HepG2 (cell line): Measurements from ENCODE around the gene ZNF865. TPM values are rescaled to one million over a fixed set of nuclear protein-coding genes. Genes with fewer than 3 reads are reported as not detected.

Source experiments
- ATAC-seq: fragments of 200-7000 bp; cut with Tn5 transposase; 3 replicates; pipeline ENCODE4 v1.9.1; 2020; ENCODE audit warnings: mild to moderate bottlenecking, moderate library complexity
- BruUV-seq: library from RNA; stranded (reverse); fragments of 400-500 nt; replicated peaks from 2 replicates; lab custom pipeline; 2021; lab: Mats Ljungman, UMichigan
- CTCF ChIA-PET: fragments of 300-600 bp; formaldehyde crosslinking; extraction: SDS; loops from one replicate; lab custom pipeline; 2021; ENCODE audit warnings: low total read pairs, inconsistent platforms, low intra/inter-chr PET ratio; lab: Yijun Ruan, JAX
- POLR2A ChIA-PET: fragments of 350-600 bp; sonication (Branson Sonifier 250); formaldehyde crosslinking; loops from one replicate; lab custom pipeline; 2020; ENCODE audit warnings: antibody characterized with exemption, inconsistent platforms; lab: Yijun Ruan, JAX
- DNase-seq: peaks from one replicate; pipeline ENCODE4 v3.0.0-alpha.2; 2015; ENCODE audit warnings: low spot score
- FAIRE-seq: peaks from 3 replicates; lab custom pipeline; 2011; peaks lifted over from hg19 to GRCh38; lab: Jason Lieb, UNC
- H2AFZ ChIP-seq: one replicate; pipeline ENCODE4 v1.6.1; 2011; ENCODE audit warnings: low read length, inconsistent platforms
- H3K27ac ChIP-seq: fragments of 300-600 bp; 3 replicates; pipeline ENCODE4 v1.8.0; 2011; ENCODE audit warnings: mixed run types, mild to moderate bottlenecking, mixed read lengths, low read length, inconsistent platforms; ENCODE audit not compliant: insufficient read depth; ENCODE audit errors: extremely low read length
- H3K27me3 ChIP-seq, 2 experiments: fragments of 200-600 bp in 1 of 2; 2 replicates in 1 of 2; 3 replicates in 1 of 2; pipeline versions ENCODE4 v1.6.0 to v1.8.0; 2011; ENCODE audit warnings: low read length in 2 of 2, mild to moderate bottlenecking in 2 of 2, moderate library complexity in 2 of 2, inconsistent platforms in 1 of 2; ENCODE audit not compliant: insufficient read depth in 2 of 2, control insufficient read depth in 1 of 2
- H3K36me3 ChIP-seq, 2 experiments: fragments of 200-600 bp in 1 of 2; replicated peaks in 1 of 2; 2 replicates in 1 of 2; 3 replicates in 1 of 2; pipeline versions ENCODE4 v1.5.1 to v1.8.0; 2011; ENCODE audit warnings: low read length in 2 of 2, inconsistent platforms in 1 of 2; ENCODE audit not compliant: insufficient read depth in 2 of 2, control insufficient read depth in 1 of 2
- H3K4me1 ChIP-seq: 2 replicates; pipeline ENCODE4 v1.5.1; 2012; ENCODE audit warnings: low read length, inconsistent platforms; ENCODE audit not compliant: insufficient read depth
- H3K4me2 ChIP-seq: 2 replicates; pipeline ENCODE4 v1.6.0; 2011; ENCODE audit warnings: low read depth, low read length, inconsistent platforms
- H3K4me3 ChIP-seq, 3 experiments: fragments of 200-600 bp in 1 of 3; sonication (generic), shearing (Covaris generic) in 1 of 3; replicated peaks in 1 of 3; 2 replicates each; pipeline ENCODE4 v1.5.1; 2011 to 2016; ENCODE audit warnings: low read length in 3 of 3, inconsistent platforms in 2 of 3, low read depth in 2 of 3, mild to moderate bottlenecking in 2 of 3, control low read depth in 1 of 3, mixed read lengths in 1 of 3; ENCODE audit not compliant: insufficient read depth in 1 of 3
- H3K79me2 ChIP-seq: one replicate; pipeline ENCODE4 v1.6.1; 2011; ENCODE audit warnings: low read length, inconsistent platforms; ENCODE audit not compliant: insufficient read depth
- H3K9ac ChIP-seq: 2 replicates; pipeline ENCODE4 v1.6.0; 2011; ENCODE audit warnings: mild to moderate bottlenecking, low read depth, low read length, inconsistent platforms; ENCODE audit not compliant: insufficient read depth
- H3K9me3 ChIP-seq: 2 replicates; pipeline ENCODE4 v1.5.1; 2012; ENCODE audit warnings: mild to moderate bottlenecking, low read length
- H4K20me1 ChIP-seq: 2 replicates; pipeline ENCODE4 v1.6.0; 2011; ENCODE audit warnings: inconsistent platforms, mild to moderate bottlenecking, low read length, moderate library complexity; ENCODE audit not compliant: insufficient read depth
- ARNT2 ChIP-seq: sonication (generic); formaldehyde crosslinking; IDR thresholded peaks from 2 replicates; pipeline ENCODE4 v1.8.0; 2022; ENCODE audit warnings: mild to moderate bottlenecking, low read depth, missing genetic modification reagents, moderate library complexity
- DR1 ChIP-seq: sonication (generic); formaldehyde crosslinking; IDR thresholded peaks from 2 replicates; pipeline ENCODE4 v1.8.0; 2021; ENCODE audit warnings: mild to moderate bottlenecking, missing genetic modification reagents, inconsistent platforms
- GRHL1 ChIP-seq: sonication (generic); formaldehyde crosslinking; conservative IDR thresholded peaks from 2 replicates; pipeline ENCODE4 v1.8.0; 2022; ENCODE audit warnings: missing genetic modification reagents
- KLF15 ChIP-seq: sonication (generic); formaldehyde crosslinking; IDR thresholded peaks from 2 replicates; pipeline ENCODE4 v1.8.1; 2023; ENCODE audit warnings: borderline replicate concordance, mild to moderate bottlenecking, inconsistent platforms, missing genetic modification reagents, mixed read lengths
- MXD1 ChIP-seq: sonication (generic); formaldehyde crosslinking; IDR thresholded peaks from 2 replicates; pipeline ENCODE4 v1.4.0; 2020; ENCODE audit warnings: mild to moderate bottlenecking, missing genetic modification reagents
- NFRKB ChIP-seq: fragments of 450-650 bp; IDR thresholded peaks from 2 replicates; pipeline ENCODE4 v1.6.1; 2017
- SMAD1 ChIP-seq: sonication (generic); formaldehyde crosslinking; IDR thresholded peaks from 2 replicates; pipeline ENCODE4 v1.4.0; 2020; ENCODE audit warnings: missing genetic modification reagents, low read depth, mild to moderate bottlenecking, borderline replicate concordance
- U2AF1 ChIP-seq: fragments of 200-400 bp; formaldehyde crosslinking; optimal IDR thresholded peaks from 2 replicates; pipeline ENCODE3; 2017; ENCODE audit warnings: mild to moderate bottlenecking, low read depth, low read length
- ZFP91 ChIP-seq: sonication (generic); formaldehyde crosslinking; IDR thresholded peaks from 2 replicates; pipeline ENCODE4 v1.9.0; 2022; ENCODE audit warnings: missing genetic modification reagents, mild to moderate bottlenecking, borderline replicate concordance
- ZHX2 ChIP-seq, 2 experiments: sonication (generic) in 1 of 2; formaldehyde crosslinking in 1 of 2; IDR thresholded peaks; 2 replicates each; pipeline versions ENCODE4 v1.6.1 to v1.9.0; 2014 to 2022; ENCODE audit warnings: antibody characterized with exemption in 1 of 2, borderline replicate concordance in 1 of 2, inconsistent platforms in 1 of 2, low read depth in 1 of 2, missing genetic modification reagents in 1 of 2
- WGBS: methylation state at CpG from one replicate; pipeline ENCODE4 v1.1.6; 2017; ENCODE audit warnings: low lambda C conversion rate; 5-methylcytosine and 5-hydroxymethylcytosine counted together
- in situ Hi-C: cut with HindIII; loops from 2 replicates; pipeline ENCODE4 v1.10.0; 2017; ENCODE audit warnings: low pct_unique_long_range_greater_than_20kb; ENCODE audit not compliant: extremely low pct_ligation_motif_present
- intact Hi-C: fragments of 100-400 bp; cut with micrococcal nuclease; formaldehyde crosslinking; loops from one replicate; pipeline ENCODE4 v1.10.0; 2022; ENCODE audit not compliant: unreplicated experiment
- polyA plus RNA-seq, 8 experiments: library from polyadenylated mRNA; depleted of rRNA in 3 of 8; stranded (reverse) in 7 of 8; unstranded in 1 of 8; fragments of >200 nt; fragmentation: Illumina TruSeq in 4 of 8; extraction: Trizol in 4 of 8; gene quantifications; 2 replicates each; pipeline versions ENCODE4 v1.2.1 to v1.2.3, GENCODE V29; 2011 to 2016; ENCODE audit warnings: low read depth in 4 of 8, missing spikeins in 1 of 8, mixed read lengths in 1 of 8; ENCODE audit not compliant: insufficient read depth in 1 of 8
- total RNA-seq, 5 experiments: library from RNA; depleted of rRNA; stranded (reverse); fragments of >200 nt; fragmentation: Illumina TruSeq; extraction: Trizol; gene quantifications; 2 replicates each; pipeline ENCODE4 v1.2.3, GENCODE V29; 2016; ENCODE audit warnings: low read depth in 1 of 5

ZNF865 gene
- total and polyA plus RNA-seq, 2 of the 13 experiments (the other 11 are each of a cell fraction or from before 2014, with no cell fraction given): 0.93 to 1.0 TPM

GRCh38 chr19:55654868-55655647 is 49.6 kb downstream of the ZNF865 start, which contains the start of gene U2AF2 (continued):
- peak; percentile 65; the same call in 1 of the 2 replicates for TF ChIP-seq ZFP91 (CRISPR knock-in tag)
- TF ChIP-seq, all 625 proteins: peak for 227

GRCh38 chr19:55655648-55656040 is 50.2 kb downstream of the ZNF865 start:
- under 1% methylated on average over 19 of the region's 19 CpGs for WGBS
- peaks cover 44% of the 10 kb centered on the region for H4K20me1 ChIP-seq
- FAIRE-seq: no peak
- no peak for TF ChIP-seq MXD1 (CRISPR knock-in tag)
- TF ChIP-seq KLF15 (CRISPR knock-in tag): no peak
- no peak for TF ChIP-seq GRHL1 (CRISPR knock-in tag)
- no peak for TF ChIP-seq SMAD1 (CRISPR knock-in tag)
- TF ChIP-seq U2AF1: peak; percentile 0
- TF ChIP-seq NFRKB: no peak
- no peak for TF ChIP-seq DR1
- TF ChIP-seq ZHX2 (IDR thresholded peaks at IDR 0.05; ENCODE audit: low read depth): no peak
- TF ChIP-seq ZHX2 (CRISPR knock-in tag; IDR thresholded peaks at IDR 0.05; ENCODE audit: borderline replicate concordance): no peak
- TF ChIP-seq ARNT2 (CRISPR knock-in tag): no peak

More at GRCh38 chr19:55655648-55656040, 50.2 kb downstream of the ZNF865 start:
- BruUV-seq: TSS peak; percentile 58
- H3K9ac ChIP-seq: peak overlapping the region; percentile 100
- ATAC-seq: no peak
- peak overlapping the region; percentile 99 for H3K27ac ChIP-seq
- no peak overlapping the region for H2AFZ ChIP-seq
- H3K4me1 ChIP-seq: peaks cover 24% of the 10 kb centered on the region
- ChIA-PET CTCF (no interaction called here), POLR2A (interaction anchor here (2.1 kb wide), 1 partner anchor 8 kb away, joined by 5 read pairs; the partner anchor contains the start of gene CCDC106)
- DNase-seq: no peak
- H3K4me2 ChIP-seq: peak overlapping the region; percentile 89
- in situ Hi-C loops (no loop called here), intact Hi-C loops (no loop called here)
- H3K27me3 ChIP-seq: no peaks in the 10 kb centered on the region; a peak in 1 of 5 replicates
- peaks cover 7 to 17% of the 10 kb centered on the region in 2 experiments for H3K36me3 ChIP-seq
- peaks cover 49% of the 10 kb centered on the region for H3K79me2 ChIP-seq
- H3K4me3 ChIP-seq: peak overlapping the region; percentile 78 to 97 (median 85)
- no peaks in the 10 kb centered on the region for H3K9me3 ChIP-seq
